Activated T-cell treated with anti-CD3 and anti-CD28 coated beads, Interleukin-2, amount 50 U/mL, for 24 hours (primary cell): ENCODE data around the gene STK11IP.

Experiments
- DNase-seq: peaks from one replicate; pipeline ENCODE4 v3.0.0-alpha.2; 2020
- H3K27ac Mint-ChIP-seq: 2 replicates; pipeline ENCODE4 v1.8.0; 2020; ENCODE audit warnings: mild to moderate bottlenecking, mixed read lengths
- H3K27me3 Mint-ChIP-seq: 2 replicates; pipeline ENCODE4 v1.8.0; 2020; ENCODE audit warnings: mixed read lengths
- H3K36me3 Mint-ChIP-seq: 2 replicates; pipeline ENCODE4 v1.8.0; 2020; ENCODE audit warnings: low read depth, mixed read lengths
- H3K4me1 Mint-ChIP-seq: 2 replicates; pipeline ENCODE4 v1.8.0; 2020; ENCODE audit warnings: low read depth, mixed read lengths
- H3K4me3 Mint-ChIP-seq: 2 replicates; pipeline ENCODE4 v1.8.0; 2020; ENCODE audit warnings: mild to moderate bottlenecking, moderate library complexity, mixed read lengths
- H3K9me3 Mint-ChIP-seq: 2 replicates; pipeline ENCODE4 v1.8.0; 2020; ENCODE audit warnings: mixed read lengths

The STK11IP gene

GRCh38 chr2:219560037-219560892 lies 37.4 kb upstream of the STK11IP start:
- DNase-seq: peak; percentile 47
- H3K27ac Mint-ChIP-seq: no peak overlapping the region
- H3K4me3 Mint-ChIP-seq: no peak overlapping the region
- peaks cover 48% of the 10 kb centered on the region for H3K27me3 Mint-ChIP-seq
- no peaks in the 10 kb centered on the region for H3K9me3 Mint-ChIP-seq
- H3K4me1 Mint-ChIP-seq: no peaks in the 10 kb centered on the region
- H3K36me3 Mint-ChIP-seq: no peaks in the 10 kb centered on the region

- no peak overlapping the region for H3K27ac Mint-ChIP-seq
- H3K4me3 Mint-ChIP-seq: no peak overlapping the region
- H3K27me3 Mint-ChIP-seq: peaks cover 47% of the 10 kb centered on the region
- H3K36me3 Mint-ChIP-seq: no peaks in the 10 kb centered on the region
- no peaks in the 10 kb centered on the region for H3K9me3 Mint-ChIP-seq
- no peaks in the 10 kb centered on the region for H3K4me1 Mint-ChIP-seq
- no peak for DNase-seq
Observed at GRCh38 chr2:219560893-219561178, 36.8 kb upstream of the STK11IP start.

- Mint-ChIP-seq H3K4me3 (no peak overlapping the region), H3K9me3 (no peaks in the 10 kb centered on the region), H3K27me3 (peaks cover 48% of the 10 kb centered on the region), H3K36me3 (no peaks in the 10 kb centered on the region), H3K4me1 (no peaks in the 10 kb centered on the region), H3K27ac (no peak overlapping the region)
- no peak for DNase-seq
Observed at GRCh38 chr2:219561179-219562048, 36.2 kb upstream of the STK11IP start.

- no peaks in the 10 kb centered on the region for H3K9me3 Mint-ChIP-seq
- no peaks in the 10 kb centered on the region for H3K36me3 Mint-ChIP-seq
- H3K27ac Mint-ChIP-seq: no peak overlapping the region
- peaks cover 45% of the 10 kb centered on the region for H3K27me3 Mint-ChIP-seq
- DNase-seq: no peak
- H3K4me1 Mint-ChIP-seq: no peaks in the 10 kb centered on the region
- H3K4me3 Mint-ChIP-seq: no peak overlapping the region
Observed at GRCh38 chr2:219562049-219563020, 35.3 kb upstream of the STK11IP start.

GRCh38 chr2:219563271-219563928 lies 34.3 kb upstream of the STK11IP start:
- H3K4me3 Mint-ChIP-seq: no peak overlapping the region
- no peak for DNase-seq
- H3K36me3 Mint-ChIP-seq: no peaks in the 10 kb centered on the region
- H3K9me3 Mint-ChIP-seq: no peaks in the 10 kb centered on the region
- no peaks in the 10 kb centered on the region for H3K4me1 Mint-ChIP-seq
- peaks cover 49% of the 10 kb centered on the region for H3K27me3 Mint-ChIP-seq
- H3K27ac Mint-ChIP-seq: no peak overlapping the region

- H3K9me3 Mint-ChIP-seq: no peaks in the 10 kb centered on the region
- H3K27ac Mint-ChIP-seq: no peak overlapping the region
- H3K36me3 Mint-ChIP-seq: no peaks in the 10 kb centered on the region
- peaks cover 3% of the 10 kb centered on the region for H3K4me1 Mint-ChIP-seq
- H3K27me3 Mint-ChIP-seq: peaks cover 59% of the 10 kb centered on the region
- DNase-seq: no peak
- no peak overlapping the region for H3K4me3 Mint-ChIP-seq
Observed at GRCh38 chr2:219565130-219566080, 32.3 kb upstream of the STK11IP start.

- H3K9me3 Mint-ChIP-seq: no peaks in the 10 kb centered on the region
- no peak overlapping the region for H3K4me3 Mint-ChIP-seq
- H3K27me3 Mint-ChIP-seq: peaks cover 54% of the 10 kb centered on the region
- peaks cover 3% of the 10 kb centered on the region for H3K4me1 Mint-ChIP-seq
- DNase-seq: no peak
- H3K36me3 Mint-ChIP-seq: no peaks in the 10 kb centered on the region
- no peak overlapping the region for H3K27ac Mint-ChIP-seq
Observed at GRCh38 chr2:219566640-219567039, 31.0 kb upstream of the STK11IP start.

- H3K4me3 Mint-ChIP-seq: no peak overlapping the region
- H3K4me1 Mint-ChIP-seq: peaks cover 3% of the 10 kb centered on the region
- H3K27me3 Mint-ChIP-seq: peaks cover 58% of the 10 kb centered on the region
- no peak for DNase-seq
- H3K9me3 Mint-ChIP-seq: no peaks in the 10 kb centered on the region
- H3K36me3 Mint-ChIP-seq: no peaks in the 10 kb centered on the region
- H3K27ac Mint-ChIP-seq: no peak overlapping the region
Observed at GRCh38 chr2:219567131-219567530, 30.5 kb upstream of the STK11IP start.

GRCh38 chr2:219567791-219568361 lies 29.8 kb upstream of the STK11IP start:
- DNase-seq: no peak
- Mint-ChIP-seq H3K36me3 (no peaks in the 10 kb centered on the region), H3K9me3 (no peaks in the 10 kb centered on the region), H3K27me3 (peaks cover 58% of the 10 kb centered on the region), H3K4me3 (no peak overlapping the region), H3K4me1 (peaks cover 3% of the 10 kb centered on the region), H3K27ac (no peak overlapping the region)

- Mint-ChIP-seq H3K4me1 (peaks cover 3% of the 10 kb centered on the region), H3K27me3 (peaks cover 58% of the 10 kb centered on the region), H3K27ac (no peak overlapping the region), H3K9me3 (no peaks in the 10 kb centered on the region), H3K4me3 (no peak overlapping the region), H3K36me3 (no peaks in the 10 kb centered on the region)
- no peak for DNase-seq
Observed at GRCh38 chr2:219569041-219569440, 28.6 kb upstream of the STK11IP start.

GRCh38 chr2:219569635-219570034 lies 28.0 kb upstream of the STK11IP start:
- Mint-ChIP-seq H3K4me3 (peak overlapping the region; percentile 59), H3K9me3 (no peaks in the 10 kb centered on the region), H3K4me1 (peaks cover 3% of the 10 kb centered on the region), H3K36me3 (no peaks in the 10 kb centered on the region), H3K27ac (no peak overlapping the region), H3K27me3 (peaks cover 53% of the 10 kb centered on the region)
- DNase-seq: no peak

GRCh38 chr2:219570194-219570923 lies 27.3 kb upstream of the STK11IP start:
- Mint-ChIP-seq H3K27ac (no peak overlapping the region), H3K27me3 (peaks cover 54% of the 10 kb centered on the region), H3K36me3 (no peaks in the 10 kb centered on the region), H3K9me3 (no peaks in the 10 kb centered on the region), H3K4me3 (peak overlapping the region; percentile 62), H3K4me1 (peaks cover 3% of the 10 kb centered on the region)
- DNase-seq: peak; percentile 46
